HepG2 (cell line): ENCODE data around the gene CPAMD8.

Source experiments
- ATF7 ChIP-seq, 2 experiments: fragments of 450-650 bp in 1 of 2; sonication (generic) in 1 of 2; formaldehyde crosslinking in 1 of 2; IDR thresholded peaks; 2 replicates each; pipeline versions ENCODE4 v1.4.0 to v1.6.1; 2016 to 2020; ENCODE audit warnings: antibody characterized with exemption in 1 of 2, mild to moderate bottlenecking in 1 of 2, missing genetic modification reagents in 1 of 2
- EP300 ChIP-seq, 3 experiments: sonication (generic) in 1 of 3; formaldehyde crosslinking in 1 of 3; IDR thresholded peaks; 2 replicates each; pipeline versions ENCODE4 v1.5.1 to v1.6.1; 2011 to 2020; ENCODE audit warnings: low read depth in 2 of 3, low read length in 2 of 3, borderline replicate concordance in 1 of 3, improper control_type of control experiment in 1 of 3, mild to moderate bottlenecking in 1 of 3, missing genetic modification reagents in 1 of 3, moderate library complexity in 1 of 3
- IRF1 ChIP-seq: sonication (generic); formaldehyde crosslinking; IDR thresholded peaks from 2 replicates; pipeline ENCODE4 v1.4.0; 2020; ENCODE audit warnings: low read depth, mild to moderate bottlenecking, missing genetic modification reagents
- IRF9 ChIP-seq: sonication (generic); formaldehyde crosslinking; IDR thresholded peaks from 2 replicates; pipeline ENCODE4 v1.8.0; 2022; ENCODE audit warnings: missing genetic modification reagents, mild to moderate bottlenecking, borderline replicate concordance
- KDM6A ChIP-seq: IDR thresholded peaks from 2 replicates; pipeline ENCODE4 v1.6.1; 2016; ENCODE audit warnings: low read depth
- PREB ChIP-seq: sonication (generic); formaldehyde crosslinking; IDR thresholded peaks from 2 replicates; pipeline ENCODE4 v1.4.0; 2020; ENCODE audit warnings: missing genetic modification reagents
- RNF2 ChIP-seq: fragments of 450-650 bp; conservative IDR thresholded peaks from 2 replicates; pipeline ENCODE4 v1.6.1; 2016; ENCODE audit warnings: low read depth
- RNF219 ChIP-seq: sonication (generic); formaldehyde crosslinking; IDR thresholded peaks from 2 replicates; pipeline ENCODE4 v1.5.0; 2020; ENCODE audit warnings: mild to moderate bottlenecking, missing genetic modification reagents
- SMAD3 ChIP-seq: sonication (generic); formaldehyde crosslinking; IDR thresholded peaks from 2 replicates; pipeline ENCODE4 v1.4.0; 2020; ENCODE audit warnings: missing genetic modification reagents
- SMAD9 ChIP-seq: sonication (generic); formaldehyde crosslinking; IDR thresholded peaks from 2 replicates; pipeline ENCODE4 v1.5.1; 2020; ENCODE audit warnings: mild to moderate bottlenecking, missing genetic modification reagents
- U2AF2 ChIP-seq: fragments of 200-400 bp; formaldehyde crosslinking; IDR thresholded peaks from 2 replicates; pipeline ENCODE4 v1.6.1; 2017; ENCODE audit warnings: low read depth, mild to moderate bottlenecking, low read length
- ZBTB1 ChIP-seq: sonication (generic); formaldehyde crosslinking; IDR thresholded peaks from 2 replicates; pipeline ENCODE4 v1.4.0; 2020; ENCODE audit warnings: missing genetic modification reagents, borderline replicate concordance
- ZKSCAN8 ChIP-seq: IDR thresholded peaks from 2 replicates; pipeline ENCODE4 v1.6.1; 2016; ENCODE audit warnings: borderline replicate concordance, missing genetic modification reagents, missing compliant biosample characterization

- TF ChIP-seq PREB (CRISPR knock-in tag) (no peak), IRF9 (CRISPR knock-in tag) (no peak), KDM6A (CRISPR knock-in tag) (no peak), ZBTB1 (CRISPR knock-in tag) (no peak), ATF7 (IDR thresholded peaks at IDR 0.05) (no peak), ATF7 (CRISPR knock-in tag; IDR thresholded peaks at IDR 0.05) (no peak), U2AF2 (no peak), ZKSCAN8 (no peak), SMAD3 (CRISPR knock-in tag) (no peak), EP300 (IDR thresholded peaks at IDR 0.05; ENCODE audit: low read depth in 2 of 2, low read length in 2 of 2) (no peak), EP300 (CRISPR knock-in tag; IDR thresholded peaks at IDR 0.05; ENCODE audit: borderline replicate concordance) (no peak), SMAD9 (no peak), RNF219 (CRISPR knock-in tag) (no peak), IRF1 (no peak), RNF2 (no peak)
Observed at GRCh38 chr19:16912780-16913179, 113.8 kb downstream of the CPAMD8 start.
